ENCODE measurements around the gene CHD1L. TPM values are rescaled to one million over a fixed set of nuclear protein-coding genes. Genes with fewer than 3 reads are reported as not detected.

CHD1L gene
- polyA plus RNA-seq, 1 donor from 2014 or later = 29.5 TPM

GRCh38 chr1:147337040-147337630 is 94.7 kb downstream of the CHD1L start:
- TF ChIP-seq MXI1 (conservative IDR thresholded peaks at IDR 0.05; ENCODE audit: poor library complexity, severe bottlenecking) (no peak), REST (IDR thresholded peaks at IDR 0.05; ENCODE audit: borderline replicate concordance) (peak; percentile 33)
- no peaks in the 10 kb centered on the region for H3K27me3 ChIP-seq (ENCODE audit: insufficient read depth, low read depth, low read length)
- peak overlapping the region; percentile 24 for H3K9ac ChIP-seq (ENCODE audit: low read length)
- H4K20me1 ChIP-seq (ENCODE audit: insufficient read depth) = no peaks in the 10 kb centered on the region
- no peaks in the 10 kb centered on the region for H3K36me3 ChIP-seq (ENCODE audit: insufficient read depth, low read length)
- peak overlapping the region; percentile 26 for H3K27ac ChIP-seq (ENCODE audit: low read length)
- H3K9me2 ChIP-seq (ENCODE audit: insufficient read depth, low read length) = no peaks in the 10 kb centered on the region
- H2AFZ ChIP-seq (ENCODE audit: low read depth, low read length) = peak overlapping the region; percentile 23
- peak overlapping the region; percentile 47 for H3K4me3 ChIP-seq (ENCODE audit: low read length)
- no peaks in the 10 kb centered on the region for H3F3A ChIP-seq (ENCODE audit: insufficient read depth, low read length, poor library complexity, severe bottlenecking)
- no peaks in the 10 kb centered on the region for H3K79me2 ChIP-seq (replicated peaks; ENCODE audit: insufficient read depth, low read length)
- peak overlapping the region; percentile 47 for H3K4me2 ChIP-seq (ENCODE audit: low read length)
- H3K9me3 ChIP-seq (ENCODE audit: low read length) = no peaks in the 10 kb centered on the region

GRCh38 chr1:147338571-147338970 is 96.1 kb downstream of the CHD1L start:
- Histone ChIP-seq H3K36me3 (ENCODE audit: insufficient read depth, low read length) (no peaks in the 10 kb centered on the region), H3F3A (ENCODE audit: insufficient read depth, low read length, poor library complexity, severe bottlenecking) (no peaks in the 10 kb centered on the region), H3K9me3 (ENCODE audit: low read length) (no peaks in the 10 kb centered on the region), H3K4me2 (ENCODE audit: low read length) (no peak overlapping the region), H3K9ac (ENCODE audit: low read length) (no peak overlapping the region), H4K20me1 (ENCODE audit: insufficient read depth) (no peaks in the 10 kb centered on the region), H3K27ac (ENCODE audit: low read length) (no peak overlapping the region), H3K9me2 (ENCODE audit: insufficient read depth, low read length) (no peaks in the 10 kb centered on the region), H2AFZ (ENCODE audit: low read depth, low read length) (no peak overlapping the region), H3K79me2 (replicated peaks; ENCODE audit: insufficient read depth, low read length) (no peaks in the 10 kb centered on the region), H3K27me3 (ENCODE audit: insufficient read depth, low read depth, low read length) (no peaks in the 10 kb centered on the region), H3K4me3 (ENCODE audit: low read length) (no peak overlapping the region)
- TF ChIP-seq POLR2AphosphoS5 (IDR thresholded peaks at IDR 0.05) (no peak), SMC3 (conservative IDR thresholded peaks at IDR 0.05; ENCODE audit: poor library complexity) (no peak), RAD21 (conservative IDR thresholded peaks at IDR 0.05) (no peak), REST (IDR thresholded peaks at IDR 0.05; ENCODE audit: borderline replicate concordance) (no peak), TAF1 (IDR thresholded peaks at IDR 0.05; ENCODE audit: low read depth) (no peak), EP300 (conservative IDR thresholded peaks at IDR 0.05; ENCODE audit: poor library complexity, severe bottlenecking) (no peak), EZH2 (IDR thresholded peaks at IDR 0.05; ENCODE audit: borderline replicate concordance, insufficient read depth, low read length, poor library complexity, severe bottlenecking) (no peak), CTCF (IDR thresholded peaks at IDR 0.05; ENCODE audit: poor library complexity, severe bottlenecking) (no peak), MXI1 (conservative IDR thresholded peaks at IDR 0.05; ENCODE audit: poor library complexity, severe bottlenecking) (no peak)
